HG03135 (cell line): ENCODE data around the gene IRAK2.

ENCODE experiments used
- ATAC-seq: cut with Tn5 transposase; IDR thresholded peaks from one replicate; pipeline ENCODE4 v1.9.1; 2021; ENCODE audit warnings: mild to moderate bottlenecking, moderate library complexity; ENCODE audit not compliant: unreplicated experiment

Gene IRAK2

GRCh38 chr3:10188804-10189556 is 24.3 kb downstream of the IRAK2 start:
- no peak for ATAC-seq

- no peak for ATAC-seq
These were observed 25.0 kb downstream of the IRAK2 start for GRCh38 chr3:10189557-10190354.

- no peak for ATAC-seq
These were observed 28.4 kb downstream of the IRAK2 start for GRCh38 chr3:10192953-10193691.

GRCh38 chr3:10193692-10194327 is 29.1 kb downstream of the IRAK2 start:
- no peak for ATAC-seq

GRCh38 chr3:10194328-10195071 is 29.8 kb downstream of the IRAK2 start:
- ATAC-seq = no peak

GRCh38 chr3:10195366-10196089 is 30.8 kb downstream of the IRAK2 start:
- ATAC-seq = no peak

GRCh38 chr3:10196389-10197052 is 31.8 kb downstream of the IRAK2 start:
- no peak for ATAC-seq

GRCh38 chr3:10198226-10198625 is 33.5 kb downstream of the IRAK2 start:
- no peak for ATAC-seq

GRCh38 chr3:10198761-10199649 is 34.3 kb downstream of the IRAK2 start:
- peak; percentile 70 for ATAC-seq

- no peak for ATAC-seq
These were observed 40.2 kb downstream of the IRAK2 start for GRCh38 chr3:10204921-10205320.

GRCh38 chr3:10205451-10206165 is 40.9 kb downstream of the IRAK2 start:
- ATAC-seq = no peak

- no peak for ATAC-seq
These were observed 41.4 kb downstream of the IRAK2 start for GRCh38 chr3:10206166-10206511.

GRCh38 chr3:10213156-10213792 is 48.6 kb downstream of the IRAK2 start:
- ATAC-seq = no peak

GRCh38 chr3:10215578-10216368 is 51.1 kb downstream of the IRAK2 start:
- no peak for ATAC-seq

GRCh38 chr3:10217359-10217758 is 52.6 kb downstream of the IRAK2 start:
- ATAC-seq = no peak

- ATAC-seq = no peak
These were observed 55.0 kb downstream of the IRAK2 start for GRCh38 chr3:10219737-10220136.
